ENCODE results near the gene UGDH.
A peak's percentile ranks its signal among the peaks of the same experiment; 100 is the strongest.

DNA sequence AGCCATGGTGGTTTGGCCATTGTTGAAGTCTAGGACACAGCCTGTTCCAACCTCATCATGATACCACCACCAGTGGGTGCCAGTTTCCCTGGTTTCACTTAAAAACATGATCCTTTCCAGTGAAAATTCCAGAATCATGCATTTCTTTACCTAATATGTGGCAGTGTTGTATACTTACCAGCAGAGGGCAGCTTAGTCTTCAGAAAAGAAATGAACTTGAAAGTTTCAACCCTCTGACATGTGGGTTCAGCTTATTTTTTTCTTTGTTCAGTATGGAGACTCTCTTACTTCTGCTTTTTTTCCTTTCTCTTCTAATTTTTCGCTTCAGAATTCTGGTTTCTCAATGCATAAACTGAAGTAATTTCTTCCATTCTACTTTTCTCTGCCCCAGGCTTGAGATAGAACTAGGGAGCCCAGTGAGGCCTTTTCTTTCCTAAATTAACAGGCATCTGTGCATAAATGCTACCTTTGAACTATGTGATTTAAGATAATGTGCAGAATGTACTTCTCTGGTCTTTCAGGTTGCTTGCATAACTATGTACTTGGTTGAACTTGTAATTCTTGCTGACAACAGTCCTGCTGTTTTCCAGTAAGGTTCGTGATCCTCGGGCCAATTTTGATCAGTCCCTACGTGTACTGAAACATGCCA, 57.7 kb downstream of the UGDH start:
- TF ChIP-seq, protein P1, sequence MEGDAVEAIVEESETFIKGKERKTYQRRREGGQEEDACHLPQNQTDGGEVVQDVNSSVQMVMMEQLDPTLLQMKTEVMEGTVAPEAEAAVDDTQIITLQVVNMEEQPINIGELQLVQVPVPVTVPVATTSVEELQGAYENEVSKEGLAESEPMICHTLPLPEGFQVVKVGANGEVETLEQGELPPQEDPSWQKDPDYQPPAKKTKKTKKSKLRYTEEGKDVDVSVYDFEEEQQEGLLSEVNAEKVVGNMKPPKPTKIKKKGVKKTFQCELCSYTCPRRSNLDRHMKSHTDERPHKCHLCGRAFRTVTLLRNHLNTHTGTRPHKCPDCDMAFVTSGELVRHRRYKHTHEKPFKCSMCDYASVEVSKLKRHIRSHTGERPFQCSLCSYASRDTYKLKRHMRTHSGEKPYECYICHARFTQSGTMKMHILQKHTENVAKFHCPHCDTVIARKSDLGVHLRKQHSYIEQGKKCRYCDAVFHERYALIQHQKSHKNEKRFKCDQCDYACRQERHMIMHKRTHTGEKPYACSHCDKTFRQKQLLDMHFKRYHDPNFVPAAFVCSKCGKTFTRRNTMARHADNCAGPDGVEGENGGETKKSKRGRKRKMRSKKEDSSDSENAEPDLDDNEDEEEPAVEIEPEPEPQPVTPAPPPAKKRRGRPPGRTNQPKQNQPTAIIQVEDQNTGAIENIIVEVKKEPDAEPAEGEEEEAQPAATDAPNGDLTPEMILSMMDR (IDR thresholded peaks at IDR 0.05; ENCODE audit: low read length): peak; percentile 81
- no peak for TF ChIP-seq EZH2phosphoT487 (IDR thresholded peaks at IDR 0.05; ENCODE audit: low read length)
- TF ChIP-seq EZH2 (optimal IDR thresholded peaks at IDR 0.05; ENCODE audit: low read depth, low read length): no peak
